ENCODE results near the gene TOX2. TPM values are rescaled to one million over a fixed set of nuclear protein-coding genes. Genes with fewer than 3 reads are reported as not detected.

Gene TOX2
- total RNA-seq, 1 experiment from 2014 or later: not detected

DNA sequence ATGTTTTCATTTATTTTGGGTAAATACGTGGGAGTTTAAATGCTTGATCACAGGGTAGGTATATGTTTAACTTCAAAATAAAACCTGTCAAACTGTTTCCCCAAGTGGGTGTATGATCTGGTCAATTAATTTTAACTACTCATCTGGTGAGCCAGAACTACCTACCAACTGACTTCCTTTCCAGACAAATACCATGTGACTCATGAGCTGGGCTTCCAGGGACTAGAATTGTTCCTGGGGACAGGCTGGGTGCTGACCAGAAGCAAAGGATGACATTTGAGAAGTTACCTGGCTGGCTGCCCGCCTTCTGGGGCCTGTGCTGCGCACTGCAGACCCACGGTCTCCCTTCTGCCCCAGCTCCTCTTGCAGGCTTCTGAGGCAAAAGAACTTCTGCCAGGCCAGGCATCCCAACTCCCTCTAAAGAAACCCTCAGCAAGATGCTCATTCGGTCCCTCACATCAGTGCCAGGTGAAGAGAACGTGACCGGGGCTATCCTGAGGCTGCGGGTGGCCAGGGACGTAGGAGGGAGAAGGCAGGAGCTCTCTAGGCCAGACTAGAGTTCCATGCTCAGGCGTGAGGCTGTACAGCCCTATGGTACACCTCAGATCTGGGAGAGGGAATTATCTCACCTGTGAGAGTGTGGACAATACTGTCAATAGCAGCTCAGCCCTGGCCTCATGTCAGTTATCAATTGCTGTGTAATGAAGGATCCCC, 168.7 kb downstream of the TOX2 start:
- TF ChIP-seq, protein P1, sequence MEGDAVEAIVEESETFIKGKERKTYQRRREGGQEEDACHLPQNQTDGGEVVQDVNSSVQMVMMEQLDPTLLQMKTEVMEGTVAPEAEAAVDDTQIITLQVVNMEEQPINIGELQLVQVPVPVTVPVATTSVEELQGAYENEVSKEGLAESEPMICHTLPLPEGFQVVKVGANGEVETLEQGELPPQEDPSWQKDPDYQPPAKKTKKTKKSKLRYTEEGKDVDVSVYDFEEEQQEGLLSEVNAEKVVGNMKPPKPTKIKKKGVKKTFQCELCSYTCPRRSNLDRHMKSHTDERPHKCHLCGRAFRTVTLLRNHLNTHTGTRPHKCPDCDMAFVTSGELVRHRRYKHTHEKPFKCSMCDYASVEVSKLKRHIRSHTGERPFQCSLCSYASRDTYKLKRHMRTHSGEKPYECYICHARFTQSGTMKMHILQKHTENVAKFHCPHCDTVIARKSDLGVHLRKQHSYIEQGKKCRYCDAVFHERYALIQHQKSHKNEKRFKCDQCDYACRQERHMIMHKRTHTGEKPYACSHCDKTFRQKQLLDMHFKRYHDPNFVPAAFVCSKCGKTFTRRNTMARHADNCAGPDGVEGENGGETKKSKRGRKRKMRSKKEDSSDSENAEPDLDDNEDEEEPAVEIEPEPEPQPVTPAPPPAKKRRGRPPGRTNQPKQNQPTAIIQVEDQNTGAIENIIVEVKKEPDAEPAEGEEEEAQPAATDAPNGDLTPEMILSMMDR (IDR thresholded peaks at IDR 0.05; ENCODE audit: insufficient read depth in 1 of 2, low read depth in 1 of 2, low read length in 1 of 2, severe bottlenecking in 1 of 2, unreplicated experiment in 1 of 2): no peak
- Histone ChIP-seq H3K4me3 (ENCODE audit: low read depth, low read length) (no peak overlapping the region), H3K36me3 (ENCODE audit: control insufficient read depth, insufficient read depth, low read length) (no peaks in the 10 kb centered on the region), H3K4me1 (no peaks in the 10 kb centered on the region), H3K9me3 (no peaks in the 10 kb centered on the region), H3K27me3 (replicated peaks; ENCODE audit: control insufficient read depth, insufficient read depth, low read length) (no peaks in the 10 kb centered on the region)
- DNase-seq: no peak
- ChIA-PET CTCF (interaction anchor here (0.7 to 1.8 kb wide), 5 partner anchors 27 to 635 kb away, joined by 3 to 7 read pairs (median 4); no protein-coding TSS in a partner anchor), POLR2A (no interaction called here)
- H3K4me3 Mint-ChIP-seq (ENCODE audit: unreplicated experiment): no peak overlapping the region
- no peaks in the 10 kb centered on the region for H3K4me1 Mint-ChIP-seq (ENCODE audit: low read depth, unreplicated experiment)
- H3K27me3 Mint-ChIP-seq (ENCODE audit: insufficient read depth, unreplicated experiment): peaks cover 19% of the 10 kb centered on the region
- no peaks in the 10 kb centered on the region for H3K9me3 Mint-ChIP-seq (ENCODE audit: unreplicated experiment)
- no peak overlapping the region for H3K27ac Mint-ChIP-seq (ENCODE audit: unreplicated experiment)
- no peaks in the 10 kb centered on the region for H3K36me3 Mint-ChIP-seq (ENCODE audit: insufficient read depth, unreplicated experiment)
- no TSS peak for BruUV-seq (replicated peaks)
- intact Hi-C loops (cut with micrococcal nuclease; ENCODE audit: unreplicated experiment): no loop called here

DNA sequence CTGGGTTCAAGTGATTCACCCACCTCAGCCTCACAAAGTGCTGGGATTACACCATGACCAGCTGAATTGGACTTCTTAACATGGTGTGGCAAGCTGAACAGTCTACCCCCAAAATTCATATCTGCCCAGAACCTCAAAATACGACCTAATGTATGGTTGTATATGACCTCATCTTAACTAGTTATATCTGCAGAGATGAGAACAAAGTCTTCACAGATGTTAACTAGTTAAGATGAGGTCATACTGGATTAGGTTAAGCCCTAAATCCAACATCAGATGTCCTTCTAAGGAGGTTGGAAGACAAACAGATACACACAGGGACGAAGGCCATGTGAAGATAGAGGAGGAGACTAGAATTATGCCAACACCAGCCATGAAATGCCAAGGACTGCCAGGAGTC, 169.8 kb downstream of the TOX2 start:
- BruUV-seq (replicated peaks): no TSS peak
- Mint-ChIP-seq H3K4me1 (ENCODE audit: low read depth, unreplicated experiment) (no peaks in the 10 kb centered on the region), H3K4me3 (ENCODE audit: unreplicated experiment) (no peak overlapping the region), H3K36me3 (ENCODE audit: insufficient read depth, unreplicated experiment) (no peaks in the 10 kb centered on the region), H3K27ac (ENCODE audit: unreplicated experiment) (no peak overlapping the region), H3K9me3 (ENCODE audit: unreplicated experiment) (no peaks in the 10 kb centered on the region), H3K27me3 (ENCODE audit: insufficient read depth, unreplicated experiment) (peaks cover 13% of the 10 kb centered on the region)
- no peak for DNase-seq
- POLR2A ChIA-PET: no interaction called here
- CTCF ChIA-PET: interaction anchor here (0.6 kb wide), 1 partner anchor 1116 kb away, joined by 4 read pairs; no protein-coding TSS in a partner anchor
- 0 out of 2 replicates have a peak, but pooled peaks cover under 1% of the 10 kb centered on the region for H3K4me1 ChIP-seq
- no peaks in the 10 kb centered on the region for H3K9me3 ChIP-seq
- H3K36me3 ChIP-seq (ENCODE audit: control insufficient read depth, insufficient read depth, low read length): no peaks in the 10 kb centered on the region
- no peak overlapping the region for H3K4me3 ChIP-seq (ENCODE audit: low read depth, low read length)
- intact Hi-C loops (cut with micrococcal nuclease; ENCODE audit: unreplicated experiment): no loop called here
- TF ChIP-seq, protein P1 (IDR thresholded peaks at IDR 0.05; ENCODE audit: insufficient read depth in 1 of 2, low read depth in 1 of 2, low read length in 1 of 2, severe bottlenecking in 1 of 2, unreplicated experiment in 1 of 2): no peak
- H3K27me3 ChIP-seq (replicated peaks; ENCODE audit: control insufficient read depth, insufficient read depth, low read length): no peaks in the 10 kb centered on the region

DNA sequence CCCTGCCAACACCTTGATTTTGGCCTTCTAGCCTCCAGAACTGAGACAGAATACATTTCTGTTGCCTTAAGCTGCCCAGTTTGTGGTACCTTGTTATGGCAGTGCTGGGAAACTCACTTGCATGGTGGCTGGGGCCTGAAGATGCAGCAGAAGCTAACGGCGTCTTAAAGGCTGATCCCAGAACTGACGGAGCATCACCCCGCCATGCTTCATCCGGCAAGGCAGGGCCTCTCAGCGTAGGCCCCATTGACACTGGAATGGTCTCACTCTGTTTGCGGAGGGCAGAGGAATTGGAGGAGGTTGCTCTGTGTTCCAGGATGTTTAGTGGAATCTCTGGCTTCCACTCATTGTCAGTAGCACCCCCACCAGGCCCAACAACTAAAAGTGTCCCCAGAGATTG, 170.2 kb downstream of the TOX2 start:
- TF ChIP-seq, protein P1 (IDR thresholded peaks at IDR 0.05; ENCODE audit: insufficient read depth in 1 of 2, low read depth in 1 of 2, low read length in 1 of 2, severe bottlenecking in 1 of 2, unreplicated experiment in 1 of 2): no peak
- Mint-ChIP-seq H3K27ac (ENCODE audit: unreplicated experiment) (no peak overlapping the region), H3K4me3 (ENCODE audit: unreplicated experiment) (no peak overlapping the region), H3K36me3 (ENCODE audit: insufficient read depth, unreplicated experiment) (no peaks in the 10 kb centered on the region), H3K27me3 (ENCODE audit: insufficient read depth, unreplicated experiment) (peaks cover 13% of the 10 kb centered on the region), H3K9me3 (ENCODE audit: unreplicated experiment) (no peaks in the 10 kb centered on the region), H3K4me1 (ENCODE audit: low read depth, unreplicated experiment) (no peaks in the 10 kb centered on the region)
- intact Hi-C loops (cut with micrococcal nuclease; ENCODE audit: unreplicated experiment): no loop called here
- no peak for DNase-seq
- ChIA-PET POLR2A (no interaction called here), CTCF (no interaction called here)
- no peaks in the 10 kb centered on the region for H3K36me3 ChIP-seq (ENCODE audit: control insufficient read depth, insufficient read depth, low read length)
- H3K4me3 ChIP-seq (ENCODE audit: low read depth, low read length): no peak overlapping the region
- H3K9me3 ChIP-seq: no peaks in the 10 kb centered on the region
- BruUV-seq (replicated peaks): no TSS peak
- H3K27me3 ChIP-seq (replicated peaks; ENCODE audit: control insufficient read depth, insufficient read depth, low read length): no peaks in the 10 kb centered on the region
- peaks cover 5% of the 10 kb centered on the region; the same call in 1 of the 2 replicates for H3K4me1 ChIP-seq

Data from Caco-2 (cell line).